Measurements from ENCODE around the gene LGALS4.
"Not testable (repeated sequence)": the region's sequence is repeated elsewhere in the genome, so short reads cannot be mapped to it uniquely, and the experiment has no call there.

DNA sequence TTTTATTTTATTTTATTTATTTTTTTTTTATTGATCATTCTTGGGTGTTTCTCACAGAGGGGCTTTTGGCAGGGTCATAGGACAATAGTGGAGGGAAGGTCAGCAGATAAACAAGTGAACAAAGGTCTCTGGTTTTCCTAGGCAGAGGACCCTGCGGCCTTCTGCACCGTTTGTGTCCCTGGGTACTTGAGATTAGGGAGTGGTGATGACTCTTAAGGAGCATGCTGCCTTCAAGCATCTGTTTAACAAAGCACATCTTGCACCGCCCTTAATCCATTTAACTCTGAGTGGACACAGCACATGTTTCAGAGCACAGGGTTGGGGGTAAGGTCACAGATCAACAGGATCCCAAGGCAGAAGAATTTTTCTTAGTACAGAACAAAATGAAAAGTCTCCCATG lies 42.2 kb upstream of the LGALS4 start:
- not testable (repeated sequence) for TF ChIP-seq CTCF (conservative IDR thresholded peaks at IDR 0.05; ENCODE audit: low read length); EZH2phosphoT487 (IDR thresholded peaks at IDR 0.05; ENCODE audit: borderline replicate concordance, low read depth, low read length)
